DMS53 (cell line): ENCODE measurements around the gene SLC25A42.
A peak's percentile ranks its signal among the peaks of the same experiment; 100 is the strongest.
"Not testable (repeated sequence)": the region's sequence is repeated elsewhere in the genome, so short reads cannot be mapped to it uniquely, and the experiment has no call there.

Experiments
- DNase-seq: peaks from one replicate; lab custom pipeline; 2025; lab: John Stamatoyannopoulos, UW

Gene SLC25A42

DNA sequence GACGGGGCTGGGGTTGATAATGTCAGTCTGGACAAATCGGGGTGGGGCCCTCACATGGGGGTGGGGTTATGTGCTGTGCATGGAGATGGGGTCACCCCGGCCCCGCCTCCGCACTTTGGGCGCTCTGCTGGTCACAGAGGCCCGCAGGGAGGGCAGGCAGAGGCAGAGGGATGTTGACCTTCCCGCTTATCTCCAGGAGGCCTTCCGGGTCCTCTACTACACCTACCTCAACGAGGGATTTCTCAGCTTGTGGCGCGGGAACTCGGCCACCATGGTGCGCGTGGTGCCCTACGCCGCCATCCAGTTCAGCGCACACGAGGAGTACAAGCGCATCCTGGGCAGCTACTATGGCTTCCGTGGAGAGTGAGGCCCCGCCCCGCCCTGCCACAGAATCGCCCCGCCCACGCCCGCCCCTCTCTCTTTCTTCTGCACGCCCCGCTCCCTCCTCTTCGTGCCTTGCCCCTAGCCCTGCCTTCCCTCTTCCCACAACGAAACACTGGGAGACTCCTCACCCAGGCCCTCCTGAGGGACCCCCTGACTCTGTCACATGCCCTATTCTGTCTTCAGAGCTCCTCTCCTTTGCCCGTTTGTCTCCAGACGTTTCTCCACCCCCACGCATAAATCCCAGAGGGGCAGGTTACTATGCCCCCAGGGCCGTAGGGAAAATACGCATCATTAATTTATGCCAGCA is 41.7 kb downstream of the SLC25A42 start:
- peak; percentile 88 for DNase-seq

DNA sequence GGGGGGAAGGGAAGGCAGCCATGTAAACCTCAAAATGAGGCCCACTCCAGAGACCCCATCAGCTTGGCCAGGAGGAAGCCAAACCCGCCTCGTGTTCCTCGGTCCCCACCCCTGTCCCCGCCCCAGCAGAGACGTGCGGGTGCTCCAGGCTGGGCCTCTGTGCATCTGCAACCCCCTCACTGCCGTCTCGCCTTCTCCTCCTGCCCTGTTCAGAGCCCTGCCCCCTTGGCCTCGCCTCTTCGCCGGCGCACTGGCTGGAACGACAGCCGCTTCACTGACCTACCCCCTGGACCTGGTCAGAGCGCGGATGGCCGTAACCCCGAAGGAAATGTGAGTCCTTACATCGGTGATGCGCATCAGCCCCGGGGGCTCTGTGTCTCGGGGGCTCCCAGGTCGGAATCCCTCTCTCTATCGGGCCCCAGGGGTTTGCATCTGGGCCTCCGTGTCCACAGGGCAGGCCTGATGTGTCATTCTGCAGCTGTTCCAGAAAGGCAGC is 42.3 kb downstream of the SLC25A42 start:
- peak; percentile 72 for DNase-seq

DNA sequence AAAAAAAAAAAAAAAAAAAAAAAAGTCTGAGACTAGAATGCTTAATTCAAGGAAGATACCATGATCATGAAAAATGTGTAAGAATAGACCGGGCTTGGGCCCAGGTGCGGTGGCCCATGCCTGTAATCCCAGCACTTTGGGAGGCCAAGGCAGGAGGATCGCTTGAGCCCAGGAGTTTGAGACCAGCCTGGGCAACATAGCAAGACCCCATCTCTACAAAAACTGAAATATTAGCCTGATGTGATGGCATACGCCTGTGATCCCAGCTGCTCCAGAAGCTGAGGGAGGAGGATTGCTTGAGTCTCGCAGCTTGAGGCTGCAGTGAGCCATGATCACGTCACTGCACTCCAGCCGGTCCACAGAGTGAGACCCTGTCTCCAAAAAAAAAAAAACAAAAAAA is 43.1 kb downstream of the SLC25A42 start:
- DNase-seq, result not testable (repeated sequence)

- no peak for DNase-seq
Measured at GRCh38 chr19:19107654-19108053, 43.9 kb downstream of the SLC25A42 start.

DNA sequence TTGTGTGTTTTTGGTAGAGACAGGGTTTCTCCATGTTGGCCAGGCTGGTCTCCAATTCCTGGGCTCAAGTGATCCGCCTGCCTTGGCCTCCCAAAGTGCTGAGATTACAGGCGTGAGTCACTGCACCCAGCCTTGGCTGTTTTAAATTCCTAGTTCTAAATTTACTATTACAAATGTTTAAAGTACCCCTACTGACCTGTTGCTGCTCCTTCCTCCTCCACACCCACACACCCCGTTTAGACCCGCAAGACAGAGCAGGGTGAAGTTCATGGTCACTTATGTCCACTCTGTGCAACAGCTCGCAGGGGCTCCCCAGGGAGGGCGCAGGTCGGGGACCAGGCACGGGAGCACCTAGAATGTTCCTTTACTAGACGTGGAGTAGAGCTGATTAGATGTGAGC is 45.8 kb downstream of the SLC25A42 start:
- DNase-seq, result no peak

GRCh38 chr19:19110410-19111135 is 46.8 kb downstream of the SLC25A42 start:
- DNase-seq, result peak; percentile 72

- no peak for DNase-seq
Measured at GRCh38 chr19:19111136-19111835, 47.5 kb downstream of the SLC25A42 start.

- DNase-seq, result no peak
Measured at GRCh38 chr19:19111967-19112580, 48.3 kb downstream of the SLC25A42 start.

DNA sequence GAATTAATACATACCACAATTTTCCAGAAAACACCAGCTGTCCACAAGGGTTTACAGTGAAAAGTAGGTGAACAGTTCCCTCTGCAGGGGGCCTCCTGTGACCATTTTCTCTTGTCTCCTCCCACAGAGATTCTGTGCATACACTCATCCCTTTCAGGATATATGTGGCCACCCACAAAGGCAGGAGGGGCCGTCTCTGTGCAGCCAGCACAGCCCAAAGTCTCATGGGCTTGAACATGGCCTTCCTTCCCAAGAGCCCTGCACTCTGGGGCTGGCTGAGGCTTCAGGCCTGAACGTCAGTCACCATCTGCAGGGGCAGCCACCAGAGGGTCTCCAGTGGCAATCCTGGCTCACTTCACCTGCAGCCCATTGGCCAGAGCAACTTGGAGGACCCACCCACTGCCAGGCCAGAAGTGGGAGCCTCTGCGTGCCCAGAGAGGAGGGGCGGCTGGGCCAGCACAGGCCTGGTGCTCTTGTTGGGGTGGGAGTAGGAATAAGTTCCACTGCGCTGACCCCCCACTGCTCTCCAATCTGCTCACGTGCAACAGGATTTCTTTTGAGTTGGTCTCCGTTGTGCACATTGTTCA is 49.3 kb downstream of the SLC25A42 start:
- DNase-seq, result peak; percentile 30

DNA sequence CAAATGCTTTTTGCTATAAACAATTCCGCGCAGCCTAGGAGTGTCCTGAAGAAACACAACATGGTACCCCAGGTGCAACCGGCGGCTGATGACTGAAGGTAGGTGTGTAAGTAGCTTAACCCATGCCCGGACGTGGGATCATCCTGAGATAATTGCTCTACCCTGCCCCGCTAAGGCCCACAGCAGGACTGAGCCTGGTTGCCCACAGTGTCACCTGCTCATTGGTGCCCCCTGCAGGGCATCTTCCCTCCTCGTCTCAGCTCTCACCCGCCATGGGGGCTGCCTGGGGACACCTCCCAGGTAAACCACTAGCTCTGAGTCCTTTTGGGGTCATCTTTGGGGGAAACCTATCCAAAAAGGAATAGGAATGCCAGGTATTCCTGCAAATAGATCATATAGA is 52.2 kb downstream of the SLC25A42 start:
- DNase-seq, result peak; percentile 52

DNA sequence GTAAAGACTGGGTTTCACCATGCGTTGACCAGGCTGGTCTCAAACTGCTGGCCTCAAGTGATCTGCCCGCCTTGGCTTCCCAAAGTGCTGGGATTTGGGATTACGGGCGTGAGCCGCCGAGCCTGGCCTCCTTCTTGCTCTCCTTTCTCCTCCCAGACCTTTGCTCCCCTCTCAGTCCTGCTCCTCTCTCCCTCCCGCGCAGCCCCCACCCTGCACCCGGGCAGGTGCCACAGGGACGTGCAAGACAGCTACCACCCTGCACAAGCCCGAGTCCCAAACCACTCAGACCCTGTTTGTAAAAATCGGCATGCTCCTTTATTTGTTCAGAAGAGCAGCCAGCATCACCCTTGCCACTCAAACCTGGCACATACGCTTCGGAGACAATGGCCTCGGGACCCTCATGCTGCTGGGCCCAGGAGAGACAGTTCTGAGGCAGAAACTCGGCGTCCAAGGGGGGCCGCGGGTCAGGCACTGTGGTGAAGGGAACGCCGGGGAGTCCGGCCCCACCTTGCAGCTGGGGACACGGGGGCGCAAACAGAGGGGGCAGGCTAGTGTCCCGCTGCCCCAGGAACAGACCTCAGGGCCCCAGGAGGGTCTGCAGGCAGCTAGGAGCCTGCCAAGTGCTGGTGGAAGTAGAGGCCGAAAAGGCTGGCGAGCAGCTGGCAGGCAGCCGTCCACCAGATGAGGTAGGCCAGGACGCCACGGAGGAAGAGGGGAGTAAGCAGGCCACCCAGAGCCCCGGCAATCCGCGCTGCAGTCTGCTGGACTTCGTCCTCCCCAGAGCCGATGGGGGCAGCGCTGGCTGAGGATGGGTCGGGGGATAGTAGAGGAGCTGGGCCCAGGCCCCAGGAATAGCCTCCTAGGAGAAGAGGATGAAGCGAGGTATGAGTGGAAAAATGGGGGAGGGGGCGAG is 55.8 kb downstream of the SLC25A42 start:
- no peak for DNase-seq

DNA sequence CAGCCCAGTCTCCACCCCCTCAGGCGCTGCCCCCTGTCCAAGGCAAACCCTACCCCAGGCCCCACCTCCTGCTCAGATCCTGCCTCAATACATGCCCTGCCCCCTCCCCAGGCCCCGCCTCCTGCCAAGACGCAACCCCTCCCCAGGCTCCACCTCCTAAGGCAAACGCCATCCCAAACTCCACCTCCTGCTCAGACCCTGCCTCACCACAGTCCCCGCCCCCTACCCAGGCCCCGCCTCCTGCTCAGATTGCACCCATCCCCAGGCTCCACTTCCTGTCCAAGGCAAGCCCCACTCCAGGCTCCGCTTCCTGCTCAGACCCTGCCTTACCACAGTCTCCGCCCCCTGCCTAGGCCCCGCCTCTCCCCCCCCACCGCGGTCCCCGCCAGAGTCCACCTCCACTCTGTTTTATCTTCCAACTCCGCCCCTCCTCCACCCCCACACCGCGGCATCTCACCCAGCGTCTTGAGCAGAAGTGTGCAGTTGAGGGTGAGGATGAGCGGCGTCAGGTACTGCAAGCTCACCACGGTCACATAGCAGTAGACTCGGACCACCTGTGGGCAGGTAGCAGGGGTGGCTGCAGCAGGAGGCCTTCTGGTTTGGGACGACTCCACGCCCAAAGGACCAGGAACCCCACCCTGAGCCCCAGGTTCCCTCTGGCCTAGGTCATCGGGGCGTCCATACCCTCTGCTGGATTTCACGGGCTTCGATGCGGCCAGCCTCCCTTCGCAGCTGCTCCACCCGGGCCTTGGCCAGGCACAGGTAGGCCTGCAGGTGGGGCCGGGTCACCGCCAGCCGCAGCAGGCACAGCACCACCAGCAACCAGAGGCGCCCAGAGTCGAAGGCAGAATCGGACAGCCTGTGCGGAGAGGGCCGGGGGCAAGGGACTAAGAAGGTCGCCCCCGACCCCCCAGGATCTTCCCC is 56.8 kb downstream of the SLC25A42 start:
- DNase-seq, result peak; percentile 39

GRCh38 chr19:19121371-19121770 is 57.6 kb downstream of the SLC25A42 start:
- no peak for DNase-seq

DNA sequence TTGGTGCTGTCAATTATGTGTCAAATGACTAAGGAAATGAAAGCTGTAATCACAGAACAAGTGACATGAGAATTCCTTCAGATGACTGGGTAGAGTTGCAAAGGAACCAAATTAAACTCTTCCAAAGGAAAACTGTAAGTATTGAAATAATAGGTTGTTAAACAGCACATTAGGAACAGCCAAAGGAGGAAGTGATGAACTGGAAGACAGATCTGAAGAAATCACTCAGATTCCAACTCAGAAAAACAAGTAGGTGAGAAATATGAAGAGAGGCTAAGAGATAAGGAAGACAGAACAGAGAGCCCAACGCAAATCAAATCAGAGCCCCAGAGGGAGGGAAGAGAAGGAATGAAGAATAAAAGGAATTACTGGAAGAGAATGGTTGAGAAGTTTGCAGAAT is 59.1 kb downstream of the SLC25A42 start:
- no peak for DNase-seq

- no peak for DNase-seq
Measured at GRCh38 chr19:19123386-19123785, 59.6 kb downstream of the SLC25A42 start.

GRCh38 chr19:19126102-19126501 is 62.3 kb downstream of the SLC25A42 start:
- DNase-seq, result no peak

DNA sequence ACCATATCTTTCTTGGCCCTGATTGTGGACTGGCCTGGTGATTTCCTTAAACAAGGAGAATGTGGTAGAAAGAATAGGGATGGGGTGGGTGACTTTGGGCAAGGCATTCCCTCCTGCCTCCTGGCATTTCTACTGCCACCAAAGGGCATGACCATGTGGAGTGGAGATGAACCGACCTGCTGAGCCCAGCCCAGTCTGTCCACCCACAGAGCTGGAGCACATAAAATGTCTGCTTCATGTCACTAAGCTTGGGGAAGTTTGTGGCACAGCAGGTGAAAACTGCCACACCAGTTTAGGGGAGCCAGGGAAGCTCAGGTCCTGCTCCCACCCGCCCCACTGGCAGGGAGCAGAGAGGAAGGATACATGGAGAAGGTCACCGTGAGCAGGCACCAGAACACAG is 68.2 kb downstream of the SLC25A42 start:
- DNase-seq, result no peak

DNA sequence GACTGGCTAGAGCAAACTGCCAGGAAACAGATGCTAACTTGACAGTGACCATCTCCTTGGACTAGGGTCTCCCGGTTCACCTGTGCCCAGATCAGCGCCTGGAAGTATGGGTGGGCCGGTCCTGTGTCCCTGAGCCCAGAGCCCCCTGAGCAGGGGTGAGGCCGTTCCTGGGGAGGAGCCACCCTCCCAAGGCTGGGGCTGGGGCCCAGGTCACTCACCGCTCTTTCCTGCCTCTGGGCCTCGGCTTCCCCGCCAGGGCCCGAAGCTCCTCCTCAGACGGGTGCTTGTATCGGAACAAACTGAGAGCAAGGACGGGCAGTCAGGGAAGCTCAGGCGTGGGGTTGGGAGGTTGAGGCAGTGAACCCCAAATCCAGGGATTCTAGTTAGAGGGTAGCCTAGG is 69.1 kb downstream of the SLC25A42 start:
- no peak for DNase-seq

DNA sequence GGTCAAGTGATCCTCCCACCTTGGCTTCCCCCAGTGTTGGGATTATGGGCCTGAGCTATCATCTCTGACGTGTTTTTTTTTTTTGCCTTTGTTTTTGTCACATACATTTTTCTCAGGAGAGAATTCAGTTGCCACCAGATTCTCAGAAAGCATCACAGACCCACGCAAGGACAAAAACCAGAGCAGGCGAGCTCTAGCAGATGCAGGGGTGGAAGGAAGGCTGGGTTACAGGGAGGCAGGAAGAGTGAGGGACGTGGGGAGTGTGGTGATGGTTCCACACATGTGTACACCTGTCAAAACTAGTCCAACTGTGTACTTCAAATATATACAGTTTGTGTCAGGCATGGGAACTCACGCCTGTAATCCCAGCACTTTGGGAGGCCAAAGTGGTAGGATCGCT is 70.2 kb downstream of the SLC25A42 start:
- no peak for DNase-seq

GRCh38 chr19:19134687-19135158 is 70.9 kb downstream of the SLC25A42 start:
- peak; percentile 77 for DNase-seq
